ENCODE results near the gene PGBD1. TPM values are rescaled to one million over a fixed set of nuclear protein-coding genes. Genes with fewer than 3 reads are reported as not detected.

PGBD1 gene
- total and polyA plus RNA-seq, 2 of the 13 experiments (the other 11 are each of a cell fraction or from before 2014, with no cell fraction given) = 3.6 to 6.9 TPM

DNA sequence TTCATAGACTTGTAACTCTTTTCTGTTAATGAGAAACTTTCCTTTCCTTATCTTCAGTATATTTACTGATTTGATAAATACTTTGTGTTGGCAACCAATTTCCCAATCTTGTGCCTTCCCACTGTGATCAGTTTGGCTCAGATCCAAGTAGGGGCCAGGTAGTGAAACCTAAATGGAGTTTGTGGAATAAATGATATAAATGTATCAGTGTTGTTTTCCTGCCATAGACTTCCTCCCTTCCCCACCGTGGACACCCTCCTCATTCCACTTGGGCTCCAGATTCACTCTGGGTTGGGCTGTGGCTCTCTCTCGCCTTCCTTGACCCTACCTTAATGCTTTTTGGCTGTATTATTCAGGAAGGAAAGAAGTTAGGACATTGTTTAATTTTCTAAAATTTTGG, 69.7 kb downstream of the PGBD1 start:
- Histone ChIP-seq H3K27me3 (ENCODE audit: control insufficient read depth in 1 of 2, insufficient read depth in 2 of 2, low read length in 2 of 2) (no peaks in the 10 kb centered on the region; a peak in 1 of 5 replicates), H3K9ac (ENCODE audit: insufficient read depth, low read depth, low read length) (peak overlapping the region; percentile 78; the same call in 1 of the 2 replicates), H4K20me1 (ENCODE audit: insufficient read depth, low read length) (no peaks in the 10 kb centered on the region), H3K4me3 (replicated peaks in 1 of 3; ENCODE audit: insufficient read depth in 1 of 3, low read depth in 2 of 3, low read length in 3 of 3) (peak overlapping the region in 2 of 3 experiments; percentile 85 to 98; a peak in 3 of 6 replicates), H3K9me3 (ENCODE audit: low read length) (no peaks in the 10 kb centered on the region), H3K4me1 (ENCODE audit: insufficient read depth, low read length) (peaks cover 29% of the 10 kb centered on the region), H3K36me3 (replicated peaks in 1 of 2; ENCODE audit: control insufficient read depth in 1 of 2, insufficient read depth in 2 of 2, low read length in 2 of 2) (no peaks in the 10 kb centered on the region), H3K27ac (ENCODE audit: extremely low read length, insufficient read depth, low read length) (peak overlapping the region; percentile 77), H3K79me2 (ENCODE audit: insufficient read depth, low read length) (peaks cover 26% of the 10 kb centered on the region), H2AFZ (ENCODE audit: low read length) (no peak overlapping the region), H3K4me2 (ENCODE audit: low read depth, low read length) (peak overlapping the region; percentile 92)
- DNase-seq (ENCODE audit: low spot score) = peak; percentile 21
- ChIA-PET POLR2A (interaction anchor here (1.9 to 2.3 kb wide), 5 partner anchors 16 to 98 kb away, joined by 18 to 28 read pairs (median 20); partner anchors contain the start of genes PGBD1, ZKSCAN4, ZSCAN26 and ZSCAN31), CTCF (ENCODE audit: low intra/inter-chr PET ratio, low total read pairs) (no interaction called here)
- no peak for TF ChIP-seq CHD2 (IDR thresholded peaks at IDR 0.05; ENCODE audit: low read depth, low read length)
- TF ChIP-seq MBNL3 (CRISPR knock-in tag; conservative IDR thresholded peaks at IDR 0.05) = no peak
- TF ChIP-seq FOXO1 (CRISPR knock-in tag; IDR thresholded peaks at IDR 0.05) = no peak
- TF ChIP-seq, protein P1, sequence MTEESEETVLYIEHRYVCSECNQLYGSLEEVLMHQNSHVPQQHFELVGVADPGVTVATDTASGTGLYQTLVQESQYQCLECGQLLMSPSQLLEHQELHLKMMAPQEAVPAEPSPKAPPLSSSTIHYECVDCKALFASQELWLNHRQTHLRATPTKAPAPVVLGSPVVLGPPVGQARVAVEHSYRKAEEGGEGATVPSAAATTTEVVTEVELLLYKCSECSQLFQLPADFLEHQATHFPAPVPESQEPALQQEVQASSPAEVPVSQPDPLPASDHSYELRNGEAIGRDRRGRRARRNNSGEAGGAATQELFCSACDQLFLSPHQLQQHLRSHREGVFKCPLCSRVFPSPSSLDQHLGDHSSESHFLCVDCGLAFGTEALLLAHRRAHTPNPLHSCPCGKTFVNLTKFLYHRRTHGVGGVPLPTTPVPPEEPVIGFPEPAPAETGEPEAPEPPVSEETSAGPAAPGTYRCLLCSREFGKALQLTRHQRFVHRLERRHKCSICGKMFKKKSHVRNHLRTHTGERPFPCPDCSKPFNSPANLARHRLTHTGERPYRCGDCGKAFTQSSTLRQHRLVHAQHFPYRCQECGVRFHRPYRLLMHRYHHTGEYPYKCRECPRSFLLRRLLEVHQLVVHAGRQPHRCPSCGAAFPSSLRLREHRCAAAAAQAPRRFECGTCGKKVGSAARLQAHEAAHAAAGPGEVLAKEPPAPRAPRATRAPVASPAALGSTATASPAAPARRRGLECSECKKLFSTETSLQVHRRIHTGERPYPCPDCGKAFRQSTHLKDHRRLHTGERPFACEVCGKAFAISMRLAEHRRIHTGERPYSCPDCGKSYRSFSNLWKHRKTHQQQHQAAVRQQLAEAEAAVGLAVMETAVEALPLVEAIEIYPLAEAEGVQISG (CRISPR knock-in tag; IDR thresholded peaks at IDR 0.05) = 0 out of 2 replicates have a peak, but pooled peaks have one; percentile 17
- TF ChIP-seq, protein P2, sequence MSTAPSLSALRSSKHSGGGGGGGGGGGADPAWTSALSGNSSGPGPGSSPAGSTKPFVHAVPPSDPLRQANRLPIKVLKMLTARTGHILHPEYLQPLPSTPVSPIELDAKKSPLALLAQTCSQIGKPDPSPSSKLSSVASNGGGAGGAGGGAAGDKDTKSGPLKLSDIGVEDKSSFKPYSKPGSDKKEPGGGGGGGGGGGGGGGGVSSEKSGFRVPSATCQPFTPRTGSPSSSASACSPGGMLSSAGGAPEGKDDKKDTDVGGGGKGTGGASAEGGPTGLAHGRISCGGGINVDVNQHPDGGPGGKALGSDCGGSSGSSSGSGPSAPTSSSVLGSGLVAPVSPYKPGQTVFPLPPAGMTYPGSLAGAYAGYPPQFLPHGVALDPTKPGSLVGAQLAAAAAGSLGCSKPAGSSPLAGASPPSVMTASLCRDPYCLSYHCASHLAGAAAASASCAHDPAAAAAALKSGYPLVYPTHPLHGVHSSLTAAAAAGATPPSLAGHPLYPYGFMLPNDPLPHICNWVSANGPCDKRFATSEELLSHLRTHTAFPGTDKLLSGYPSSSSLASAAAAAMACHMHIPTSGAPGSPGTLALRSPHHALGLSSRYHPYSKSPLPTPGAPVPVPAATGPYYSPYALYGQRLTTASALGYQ (CRISPR knock-in tag; IDR thresholded peaks at IDR 0.05) = no peak
- no peak for TF ChIP-seq CCDC6 (CRISPR knock-in tag; IDR thresholded peaks at IDR 0.05)
- no peak for FAIRE-seq
- in situ Hi-C loops (cut with HindIII; ENCODE audit: extremely low pct_ligation_motif_present, low pct_unique_long_range_greater_than_20kb) (no loop called here), intact Hi-C loops (cut with micrococcal nuclease; ENCODE audit: unreplicated experiment) (no loop called here)
- 79% methylated on average over 2 of the region's 2 CpGs for WGBS (ENCODE audit: low lambda C conversion rate)
- BruUV-seq (replicated peaks) = no TSS peak
- ATAC-seq = no peak

Measured in HepG2 (cell line).